ENCODE data around the gene CAMTA1.

CAMTA1 gene

GRCh38 chr1:7285856-7286454 lies 500.7 kb downstream of the CAMTA1 start:
- H3K27ac ChIP-seq, result no peak overlapping the region
- DNase-seq (ENCODE audit: low read depth, low spot score), result no peak

DNA sequence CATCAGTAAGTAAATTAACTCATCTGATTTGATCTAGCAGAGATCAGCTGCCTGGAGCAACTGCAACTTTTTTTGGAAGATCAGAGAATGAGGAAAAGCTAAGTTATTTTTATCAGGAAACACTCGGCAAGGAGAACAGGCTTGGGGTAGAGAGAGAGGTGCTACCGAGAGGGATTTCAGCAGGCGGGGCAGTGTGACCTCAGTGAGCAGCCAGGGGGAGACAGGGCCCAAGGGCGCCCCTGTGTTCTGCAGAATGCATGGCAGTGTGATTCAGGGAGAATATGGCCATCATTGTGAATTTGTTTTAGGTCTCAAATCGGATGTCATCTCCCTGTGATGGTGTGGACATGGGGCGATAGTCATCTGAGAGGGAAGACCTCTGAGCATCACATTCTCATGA lies 501.8 kb downstream of the CAMTA1 start:
- DNase-seq (ENCODE audit: low read depth, low spot score), result no peak
- no peak overlapping the region for H3K27ac ChIP-seq

DNA sequence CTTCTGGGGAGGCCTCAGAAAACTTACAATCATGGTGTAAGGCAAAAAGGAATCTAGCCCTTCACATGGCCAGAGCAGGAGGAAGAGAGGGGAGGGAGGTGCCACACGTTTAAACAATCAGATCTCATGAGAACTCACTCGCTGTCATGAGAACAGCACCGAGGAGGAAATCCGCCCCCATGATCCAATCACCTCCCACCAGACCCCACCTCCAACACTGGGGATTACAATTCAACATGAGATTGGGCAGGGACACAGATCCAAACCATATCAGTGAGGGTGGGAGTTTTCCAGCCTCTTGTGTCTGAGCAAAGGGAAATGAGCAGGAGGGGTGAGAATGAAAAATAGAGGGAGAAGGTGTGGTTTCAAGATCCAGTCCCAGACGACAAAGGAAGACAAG lies 503.7 kb downstream of the CAMTA1 start:
- DNase-seq (ENCODE audit: low read depth, low spot score), result no peak
- H3K27ac ChIP-seq, result no peak overlapping the region

DNA sequence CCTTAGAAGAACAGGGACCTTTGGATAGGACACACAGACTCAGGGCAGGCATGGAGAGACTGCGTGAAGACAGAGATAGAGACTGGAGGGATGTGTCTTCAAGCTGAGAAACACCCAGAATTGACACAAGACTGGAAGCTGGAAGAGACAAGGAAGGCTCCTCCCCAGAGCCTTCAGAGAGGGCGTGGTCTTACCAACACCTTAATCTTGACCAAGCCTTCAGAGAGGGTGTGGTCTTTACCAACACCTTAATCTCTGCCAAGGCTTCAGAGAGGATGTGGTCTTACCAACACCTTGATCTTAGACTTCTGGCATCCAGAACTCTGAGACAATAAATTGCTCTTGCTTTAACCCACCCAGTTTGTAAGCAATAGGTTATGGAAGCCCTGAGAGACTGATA lies 504.4 kb downstream of the CAMTA1 start:
- no peak overlapping the region for H3K27ac ChIP-seq
- DNase-seq (ENCODE audit: low read depth, low spot score), result no peak

DNA sequence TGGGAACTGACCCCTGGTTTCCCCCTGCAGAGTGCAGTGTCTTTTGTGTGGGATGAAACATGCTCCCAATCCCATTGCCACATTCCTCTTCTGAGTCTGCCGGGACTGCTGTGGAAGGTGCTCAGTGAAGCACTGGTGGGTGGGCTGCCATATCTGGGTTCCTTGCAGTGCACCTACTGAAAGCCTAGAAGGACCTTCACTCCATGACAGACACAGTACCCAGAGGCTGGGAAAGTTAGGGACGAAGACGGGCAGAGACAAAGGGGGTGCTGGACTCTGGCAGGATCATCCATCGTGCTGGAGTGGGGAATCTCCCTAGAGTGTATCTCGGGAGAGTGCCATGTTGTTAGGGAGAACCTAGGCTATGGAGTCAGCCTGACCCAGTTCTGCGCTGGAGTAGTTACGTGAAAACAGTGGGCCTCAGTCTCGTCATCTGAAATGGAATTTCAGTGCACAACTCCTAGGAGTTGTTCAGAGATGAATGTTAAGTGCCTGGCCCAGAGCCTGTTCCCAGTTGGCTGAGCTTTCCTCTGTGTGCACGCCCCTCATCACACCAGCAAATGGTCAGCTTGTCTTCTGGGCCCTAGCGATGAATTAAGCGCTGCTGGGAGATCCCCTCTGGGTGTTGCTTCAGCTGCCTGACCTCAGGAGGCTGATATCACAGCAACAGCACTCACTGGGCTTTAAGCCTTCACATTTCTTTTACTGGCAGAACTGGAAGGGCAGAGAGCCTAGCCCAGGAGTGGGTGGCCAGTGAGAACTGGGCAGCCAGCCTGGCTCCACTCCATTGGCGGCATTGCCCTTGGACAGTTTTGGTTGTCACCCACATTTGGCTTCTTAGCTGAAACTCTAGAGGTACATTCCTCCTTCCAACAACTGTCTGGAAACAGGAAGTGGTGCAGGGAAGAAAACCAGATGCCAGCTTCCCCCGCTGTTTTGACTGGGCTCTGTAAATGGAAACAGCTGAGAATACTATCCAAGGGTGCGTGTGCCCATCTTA lies 506.0 kb downstream of the CAMTA1 start:
- no peak for DNase-seq (ENCODE audit: low read depth, low spot score)
- H3K27ac ChIP-seq, result no peak overlapping the region

DNA sequence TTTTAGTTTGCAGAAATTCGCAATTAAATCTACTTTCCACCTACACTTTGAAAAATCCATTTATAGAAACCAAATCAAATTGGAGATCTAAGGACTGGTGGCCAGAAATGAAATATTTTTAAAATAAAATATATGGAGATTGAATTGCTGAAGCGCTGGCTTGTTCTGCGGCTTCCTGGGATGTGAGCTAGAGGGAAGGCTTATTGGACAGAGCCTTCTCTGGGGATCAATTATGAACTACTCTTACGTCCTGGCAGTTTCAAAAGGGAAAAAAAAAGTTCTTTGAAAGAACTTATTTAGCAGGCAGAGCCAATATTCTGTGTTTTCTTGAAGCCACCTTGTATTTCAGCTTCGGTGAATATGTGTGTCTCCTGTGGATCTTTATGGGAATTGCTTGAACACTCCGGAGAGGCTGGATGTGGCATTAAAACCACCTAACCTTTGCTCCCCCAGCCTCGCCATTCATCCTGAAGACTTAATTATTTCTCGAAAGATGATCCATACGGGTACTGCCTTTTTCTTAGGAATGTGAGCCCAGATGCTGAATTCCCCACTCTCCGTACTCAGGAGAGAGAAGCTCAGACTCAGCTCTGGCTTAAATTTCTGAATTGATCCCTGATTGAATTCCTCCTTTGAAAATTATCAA lies 506.9 kb downstream of the CAMTA1 start:
- no peak for DNase-seq (ENCODE audit: low read depth, low spot score)
- H3K27ac ChIP-seq, result no peak overlapping the region

- no peak overlapping the region for H3K27ac ChIP-seq
- no peak for DNase-seq (ENCODE audit: low read depth, low spot score)
These were observed 507.6 kb downstream of the CAMTA1 start for GRCh38 chr1:7292714-7293419.

DNA sequence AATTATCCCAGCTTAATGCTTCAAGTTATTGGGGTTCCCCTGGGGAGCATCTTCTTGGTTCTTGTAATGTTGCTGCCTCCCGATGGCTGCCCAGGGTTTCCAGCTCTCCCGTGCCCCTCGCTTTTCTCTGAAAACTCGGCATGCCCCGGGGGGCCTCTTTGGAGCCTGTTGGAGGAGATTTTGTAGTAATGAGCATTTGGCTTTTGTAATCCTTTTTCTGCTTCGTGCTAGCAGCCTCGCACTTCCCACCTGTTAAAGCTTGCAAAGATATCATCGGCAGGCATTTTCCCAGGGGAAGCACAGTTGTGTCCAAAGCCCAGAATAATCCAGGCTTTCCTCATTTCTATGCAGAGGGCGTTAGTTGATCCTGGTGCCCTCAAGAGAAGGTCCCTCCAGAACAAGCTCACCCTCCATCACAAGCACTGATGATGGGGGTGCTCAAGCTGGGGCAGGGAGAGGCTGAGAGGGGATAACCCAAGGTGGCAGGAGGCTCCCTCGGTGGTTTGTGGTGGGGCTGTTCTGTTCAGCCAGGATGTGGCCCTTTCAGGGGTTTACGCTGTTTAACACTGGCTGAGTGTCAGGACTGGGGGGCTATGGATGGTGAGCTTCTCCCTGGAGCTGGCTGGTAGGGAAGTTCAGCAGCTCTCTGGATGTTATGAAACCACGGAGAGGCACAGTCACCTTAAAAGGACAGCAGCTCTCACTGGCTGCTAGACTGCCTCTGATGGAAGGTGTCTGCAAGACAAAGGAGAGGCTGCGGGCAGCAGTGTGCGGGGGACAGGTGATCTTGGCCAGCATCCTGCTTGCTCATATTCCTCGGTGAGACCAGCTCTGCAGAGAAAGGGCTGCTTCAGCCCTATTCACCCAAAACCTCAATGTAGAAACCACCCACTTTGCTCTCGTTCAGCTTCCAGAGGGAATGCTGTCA lies 508.7 kb downstream of the CAMTA1 start:
- H3K27ac ChIP-seq, result no peak overlapping the region
- no peak for DNase-seq (ENCODE audit: low read depth, low spot score)

DNA sequence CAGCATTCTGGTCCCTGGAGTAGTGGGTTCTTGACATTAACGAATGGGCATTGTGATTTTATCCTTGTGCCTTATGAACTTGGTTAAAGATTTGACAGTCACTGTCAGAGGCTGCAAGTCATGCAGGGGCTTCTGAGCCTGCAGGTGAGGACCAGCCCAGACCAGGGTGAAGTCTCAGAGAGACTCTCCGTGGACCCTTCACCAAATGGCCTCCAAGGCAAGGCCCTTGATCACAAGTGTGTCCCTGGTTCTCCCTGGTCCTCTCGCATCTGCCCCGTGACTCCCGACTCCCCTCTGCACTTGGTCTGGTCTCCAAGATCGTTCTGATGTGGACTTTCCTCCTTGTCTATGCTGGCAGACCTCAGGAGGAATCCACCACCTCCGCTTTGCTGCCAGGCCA lies 509.4 kb downstream of the CAMTA1 start:
- H3K27ac ChIP-seq, result no peak overlapping the region
- DNase-seq (ENCODE audit: low read depth, low spot score), result no peak

GRCh38 chr1:7295946-7296345 lies 510.7 kb downstream of the CAMTA1 start:
- H3K27ac ChIP-seq, result no peak overlapping the region
- no peak for DNase-seq (ENCODE audit: low read depth, low spot score)

GRCh38 chr1:7296968-7297367 lies 511.7 kb downstream of the CAMTA1 start:
- no peak overlapping the region for H3K27ac ChIP-seq
- no peak for DNase-seq (ENCODE audit: low read depth, low spot score)

- no peak for DNase-seq (ENCODE audit: low read depth, low spot score)
- H3K27ac ChIP-seq, result no peak overlapping the region
These were observed 512.9 kb downstream of the CAMTA1 start for GRCh38 chr1:7298145-7298544.

DNA sequence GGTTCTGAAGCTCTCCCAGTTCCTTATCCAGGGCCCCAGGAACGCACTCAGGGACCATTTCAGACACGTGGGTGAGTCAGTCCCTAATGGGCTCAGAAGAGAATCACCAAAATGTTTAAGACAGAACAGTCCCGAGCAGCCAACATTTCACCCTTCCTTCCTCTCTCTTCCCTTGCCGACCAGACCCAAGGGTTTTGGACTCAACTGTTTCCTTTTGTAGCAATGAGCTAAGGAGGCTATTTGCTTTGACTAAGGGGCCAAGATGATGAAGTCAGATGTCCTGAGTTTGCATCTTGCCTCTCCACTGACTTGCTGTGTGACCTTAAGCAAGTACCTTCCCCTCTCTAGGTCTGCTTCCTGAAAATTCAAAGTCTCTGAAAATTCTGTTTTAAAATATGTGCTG lies 513.5 kb downstream of the CAMTA1 start:
- no peak for DNase-seq (ENCODE audit: low read depth, low spot score)
- no peak overlapping the region for H3K27ac ChIP-seq

- peak overlapping the region; percentile 17 for H3K27ac ChIP-seq
- peak; percentile 29 for DNase-seq (ENCODE audit: low read depth, low spot score)
These were observed 514.1 kb downstream of the CAMTA1 start for GRCh38 chr1:7299329-7299799.

- no peak overlapping the region for H3K27ac ChIP-seq
These were observed 514.7 kb downstream of the CAMTA1 start for GRCh38 chr1:7299994-7300393.

GRCh38 chr1:7300893-7301663 lies 515.8 kb downstream of the CAMTA1 start:
- peak; percentile 18 for DNase-seq (ENCODE audit: low read depth, low spot score)

More at GRCh38 chr1:7299994-7300393, 514.7 kb downstream of the CAMTA1 start:
- no peak for DNase-seq (ENCODE audit: low read depth, low spot score)

DNA sequence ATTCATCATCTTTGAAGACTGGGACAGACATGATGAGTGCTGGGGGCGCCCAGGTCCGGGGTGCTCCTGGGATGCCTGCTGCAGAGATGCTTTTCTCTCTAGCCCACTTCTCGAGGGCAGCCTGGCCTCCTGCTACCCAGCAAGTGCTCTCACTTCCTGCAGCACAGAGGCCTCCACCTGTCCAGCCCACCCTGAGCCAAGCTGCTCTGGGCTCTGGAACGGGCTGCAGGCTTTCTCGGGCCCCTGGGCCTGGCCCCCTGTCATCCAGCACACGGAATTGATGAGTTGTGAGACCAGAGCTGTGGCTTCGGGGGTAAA lies 516.4 kb downstream of the CAMTA1 start:
- DNase-seq (ENCODE audit: low read depth, low spot score), result no peak
- H3K27ac ChIP-seq, result no peak overlapping the region

More at GRCh38 chr1:7300893-7301663, 515.8 kb downstream of the CAMTA1 start:
- no peak overlapping the region for H3K27ac ChIP-seq

- no peak overlapping the region for H3K27ac ChIP-seq
- no peak for DNase-seq (ENCODE audit: low read depth, low spot score)
These were observed 516.9 kb downstream of the CAMTA1 start for GRCh38 chr1:7302126-7302525.

- no peak overlapping the region for H3K27ac ChIP-seq
- no peak for DNase-seq (ENCODE audit: low read depth, low spot score)
These were observed 517.6 kb downstream of the CAMTA1 start for GRCh38 chr1:7302873-7303272.
